ENCODE data around the gene LIPI.

Gene LIPI

GRCh38 chr21:14088391-14088790 is 122.4 kb downstream of the LIPI start:
- H3K36me3 ChIP-seq (ENCODE audit: low read length), result no peaks in the 10 kb centered on the region
- H3K9me2 ChIP-seq (replicated peaks; ENCODE audit: insufficient read depth, low read length), result no peaks in the 10 kb centered on the region
- H3F3A ChIP-seq (ENCODE audit: insufficient read depth), result no peaks in the 10 kb centered on the region
- TF ChIP-seq, protein P1, sequence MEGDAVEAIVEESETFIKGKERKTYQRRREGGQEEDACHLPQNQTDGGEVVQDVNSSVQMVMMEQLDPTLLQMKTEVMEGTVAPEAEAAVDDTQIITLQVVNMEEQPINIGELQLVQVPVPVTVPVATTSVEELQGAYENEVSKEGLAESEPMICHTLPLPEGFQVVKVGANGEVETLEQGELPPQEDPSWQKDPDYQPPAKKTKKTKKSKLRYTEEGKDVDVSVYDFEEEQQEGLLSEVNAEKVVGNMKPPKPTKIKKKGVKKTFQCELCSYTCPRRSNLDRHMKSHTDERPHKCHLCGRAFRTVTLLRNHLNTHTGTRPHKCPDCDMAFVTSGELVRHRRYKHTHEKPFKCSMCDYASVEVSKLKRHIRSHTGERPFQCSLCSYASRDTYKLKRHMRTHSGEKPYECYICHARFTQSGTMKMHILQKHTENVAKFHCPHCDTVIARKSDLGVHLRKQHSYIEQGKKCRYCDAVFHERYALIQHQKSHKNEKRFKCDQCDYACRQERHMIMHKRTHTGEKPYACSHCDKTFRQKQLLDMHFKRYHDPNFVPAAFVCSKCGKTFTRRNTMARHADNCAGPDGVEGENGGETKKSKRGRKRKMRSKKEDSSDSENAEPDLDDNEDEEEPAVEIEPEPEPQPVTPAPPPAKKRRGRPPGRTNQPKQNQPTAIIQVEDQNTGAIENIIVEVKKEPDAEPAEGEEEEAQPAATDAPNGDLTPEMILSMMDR (IDR thresholded peaks at IDR 0.05; ENCODE audit: insufficient read depth, low read length, poor library complexity, severe bottlenecking), result no peak
- TF ChIP-seq EZH2phosphoT487 (conservative IDR thresholded peaks at IDR 0.05; ENCODE audit: low read length), result no peak
- H3K4me3 ChIP-seq (ENCODE audit: insufficient read depth, low read length, poor library complexity, severe bottlenecking), result no peak overlapping the region
- no peak overlapping the region for H2AFZ ChIP-seq (ENCODE audit: low read depth, low read length, severe bottlenecking)
- no peaks in the 10 kb centered on the region for H3K27me3 ChIP-seq (ENCODE audit: low read length)
- no peak overlapping the region for H3K9ac ChIP-seq (ENCODE audit: low read length)
- no peaks in the 10 kb centered on the region for H3K9me3 ChIP-seq (ENCODE audit: insufficient read depth, low read length)
- no peaks in the 10 kb centered on the region for H4K20me1 ChIP-seq (ENCODE audit: low read depth, low read length)
- H3K4me2 ChIP-seq (ENCODE audit: low read depth, low read length, poor library complexity, severe bottlenecking), result no peak overlapping the region
- no peaks in the 10 kb centered on the region for H3K79me2 ChIP-seq (ENCODE audit: insufficient read depth, low read length)
- H3K27ac ChIP-seq (ENCODE audit: low read depth, low read length), result no peak overlapping the region

DNA sequence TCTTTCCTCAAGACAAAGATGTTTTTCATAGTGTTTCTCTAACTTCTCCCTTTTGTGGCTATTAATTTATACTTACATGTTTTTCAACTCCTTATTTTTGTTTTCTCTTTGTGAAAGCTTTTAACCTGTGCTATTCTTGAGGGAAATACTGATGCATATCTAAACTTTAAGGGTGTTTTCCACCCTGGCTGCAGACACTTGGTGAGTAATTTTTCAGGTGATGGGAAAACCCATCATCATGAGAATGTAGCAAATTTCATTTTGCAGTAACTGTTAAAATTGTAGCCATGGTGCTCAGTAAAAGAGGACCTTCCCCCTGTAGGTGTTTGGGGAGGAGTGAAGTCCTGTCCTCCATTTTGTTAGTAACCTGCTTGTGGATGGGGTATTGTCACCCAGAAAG is 124.2 kb downstream of the LIPI start:
- no peak overlapping the region for H2AFZ ChIP-seq (ENCODE audit: low read depth, low read length, severe bottlenecking)

DNA sequence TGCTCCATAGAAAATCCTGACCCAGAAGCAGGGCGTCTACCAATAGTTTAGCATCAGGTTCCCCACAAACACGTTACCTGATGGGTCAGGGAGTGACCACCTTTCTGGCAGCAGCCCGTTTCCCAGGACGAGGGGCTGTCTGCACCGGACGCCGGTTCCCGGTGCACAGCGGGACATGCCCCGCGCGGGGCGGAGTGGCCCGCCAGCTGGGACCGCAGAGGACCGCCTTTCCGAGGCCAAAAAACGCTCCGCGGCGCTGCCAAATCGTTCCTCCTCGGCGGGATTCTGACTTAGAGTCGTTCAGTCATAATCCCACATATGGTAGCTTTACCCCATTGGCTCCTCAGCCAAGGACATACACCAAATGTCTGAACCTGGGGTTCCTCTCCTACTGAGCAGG is 126.1 kb downstream of the LIPI start:
- Histone ChIP-seq H3K4me2 (ENCODE audit: low read depth, low read length, poor library complexity, severe bottlenecking) (no peak overlapping the region), H3K79me2 (ENCODE audit: insufficient read depth, low read length) (no peaks in the 10 kb centered on the region), H4K20me1 (ENCODE audit: low read depth, low read length) (no peaks in the 10 kb centered on the region), H3K27ac (ENCODE audit: low read depth, low read length) (no peak overlapping the region), H3K4me3 (ENCODE audit: insufficient read depth, low read length, poor library complexity, severe bottlenecking) (no peak overlapping the region), H3F3A (ENCODE audit: insufficient read depth) (no peaks in the 10 kb centered on the region), H3K9ac (ENCODE audit: low read length) (no peak overlapping the region), H3K27me3 (ENCODE audit: low read length) (no peaks in the 10 kb centered on the region), H3K36me3 (ENCODE audit: low read length) (no peaks in the 10 kb centered on the region), H3K9me2 (replicated peaks; ENCODE audit: insufficient read depth, low read length) (no peaks in the 10 kb centered on the region), H3K9me3 (ENCODE audit: insufficient read depth, low read length) (no peaks in the 10 kb centered on the region), H2AFZ (ENCODE audit: low read depth, low read length, severe bottlenecking) (no peak overlapping the region)
- TF ChIP-seq EZH2phosphoT487 (conservative IDR thresholded peaks at IDR 0.05; ENCODE audit: low read length), result no peak
- TF ChIP-seq, protein P1 (IDR thresholded peaks at IDR 0.05; ENCODE audit: insufficient read depth, low read length, poor library complexity, severe bottlenecking), result no peak

More for the DNA sequence above, 124.2 kb downstream of the LIPI start:
- H3K9me2 ChIP-seq (replicated peaks; ENCODE audit: insufficient read depth, low read length), result no peaks in the 10 kb centered on the region
- H3K9me3 ChIP-seq (ENCODE audit: insufficient read depth, low read length), result no peaks in the 10 kb centered on the region
- H3K27ac ChIP-seq (ENCODE audit: low read depth, low read length), result no peak overlapping the region
- no peaks in the 10 kb centered on the region for H3K36me3 ChIP-seq (ENCODE audit: low read length)
- no peaks in the 10 kb centered on the region for H3F3A ChIP-seq (ENCODE audit: insufficient read depth)
- H3K9ac ChIP-seq (ENCODE audit: low read length), result no peak overlapping the region
- H3K27me3 ChIP-seq (ENCODE audit: low read length), result no peaks in the 10 kb centered on the region
- no peaks in the 10 kb centered on the region for H4K20me1 ChIP-seq (ENCODE audit: low read depth, low read length)
- H3K4me2 ChIP-seq (ENCODE audit: low read depth, low read length, poor library complexity, severe bottlenecking), result no peak overlapping the region
- TF ChIP-seq, protein P1 (IDR thresholded peaks at IDR 0.05; ENCODE audit: insufficient read depth, low read length, poor library complexity, severe bottlenecking), result no peak
- TF ChIP-seq EZH2phosphoT487 (conservative IDR thresholded peaks at IDR 0.05; ENCODE audit: low read length), result no peak
- no peaks in the 10 kb centered on the region for H3K79me2 ChIP-seq (ENCODE audit: insufficient read depth, low read length)
- H3K4me3 ChIP-seq (ENCODE audit: insufficient read depth, low read length, poor library complexity, severe bottlenecking), result no peak overlapping the region
